Nephron (organoid): ENCODE measurements around the gene CLIP1.
"Not testable (repeated sequence)": the region's sequence is repeated elsewhere in the genome, so short reads cannot be mapped to it uniquely, and the experiment has no call there.

Experiments used
- H3K27ac Mint-ChIP-seq, 3 experiments: 2 replicates each; pipeline ENCODE4 v1.8.0; 2020; ENCODE audit warnings: mixed read lengths in 3 of 3, mild to moderate bottlenecking in 2 of 3, moderate library complexity in 1 of 3
- H3K27me3 Mint-ChIP-seq: 2 replicates; pipeline ENCODE4 v1.8.0; 2021; ENCODE audit warnings: low read depth, mild to moderate bottlenecking, moderate library complexity, mixed read lengths
- H3K36me3 Mint-ChIP-seq: 2 replicates; pipeline ENCODE4 v1.8.0; 2020; ENCODE audit warnings: low read depth, mixed read lengths
- H3K4me1 Mint-ChIP-seq: 2 replicates; pipeline ENCODE4 v1.8.0; 2020; ENCODE audit warnings: mixed read lengths
- H3K4me3 Mint-ChIP-seq, 3 experiments: 2 replicates each; pipeline ENCODE4 v1.8.0; 2020; ENCODE audit warnings: mild to moderate bottlenecking in 3 of 3, mixed read lengths in 3 of 3, moderate library complexity in 2 of 3
- H3K9me3 Mint-ChIP-seq: 2 replicates; pipeline ENCODE4 v1.8.0; 2020; ENCODE audit warnings: mixed read lengths
- TF ChIP-seq, protein P1 (sequence below), 3 experiments: fragments of 200-600 bp; sonication (generic); IDR thresholded peaks; one replicate each; pipeline ENCODE4 v1.5.0; 2021; ENCODE audit warnings: antibody characterized with exemption in 3 of 3; ENCODE audit not compliant: unreplicated experiment in 3 of 3

Gene CLIP1

DNA sequence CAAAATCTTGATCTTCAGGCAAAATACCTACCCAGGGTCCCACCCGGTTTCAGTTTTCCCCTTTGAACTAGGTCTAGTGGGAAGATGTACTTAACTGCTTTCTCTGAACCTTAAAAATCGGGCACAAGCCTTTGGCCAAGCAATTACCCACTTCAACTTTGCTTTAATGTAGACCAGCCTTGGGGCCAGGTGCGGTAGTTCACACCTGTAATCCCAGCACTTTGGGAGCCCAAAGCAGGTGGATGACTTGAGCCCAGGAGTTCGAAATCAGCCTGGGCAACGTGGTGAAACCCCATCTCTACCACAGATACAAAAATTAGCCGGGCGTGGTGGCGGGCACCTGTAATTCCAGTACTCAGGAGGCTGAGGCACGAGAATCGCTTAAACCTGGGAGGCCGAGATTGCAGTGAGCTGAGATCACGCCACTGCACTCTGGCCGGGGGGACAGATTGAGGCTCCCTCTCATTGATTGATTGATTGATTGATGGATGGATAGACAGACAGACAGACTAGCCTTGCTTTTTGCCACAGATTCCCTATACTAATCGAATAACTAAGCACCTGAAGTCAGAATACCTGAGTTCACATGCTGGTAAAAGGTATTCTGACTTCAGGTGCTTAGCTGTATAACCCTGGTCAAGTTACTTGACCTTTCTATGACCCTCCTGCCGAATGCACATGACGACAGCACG is 1.9 kb downstream of the CLIP1 start:
- Mint-ChIP-seq H3K9me3 (no peaks in the 10 kb centered on the region), H3K36me3 (peaks cover 4% of the 10 kb centered on the region), H3K4me1 (peaks cover 23% of the 10 kb centered on the region), H3K27me3 (no peaks in the 10 kb centered on the region), H3K27ac (peak overlapping the region; percentile 97 to 98 (median 97)), H3K4me3 (peak overlapping the region; percentile 90 to 97 (median 94))
- TF ChIP-seq, protein P1, sequence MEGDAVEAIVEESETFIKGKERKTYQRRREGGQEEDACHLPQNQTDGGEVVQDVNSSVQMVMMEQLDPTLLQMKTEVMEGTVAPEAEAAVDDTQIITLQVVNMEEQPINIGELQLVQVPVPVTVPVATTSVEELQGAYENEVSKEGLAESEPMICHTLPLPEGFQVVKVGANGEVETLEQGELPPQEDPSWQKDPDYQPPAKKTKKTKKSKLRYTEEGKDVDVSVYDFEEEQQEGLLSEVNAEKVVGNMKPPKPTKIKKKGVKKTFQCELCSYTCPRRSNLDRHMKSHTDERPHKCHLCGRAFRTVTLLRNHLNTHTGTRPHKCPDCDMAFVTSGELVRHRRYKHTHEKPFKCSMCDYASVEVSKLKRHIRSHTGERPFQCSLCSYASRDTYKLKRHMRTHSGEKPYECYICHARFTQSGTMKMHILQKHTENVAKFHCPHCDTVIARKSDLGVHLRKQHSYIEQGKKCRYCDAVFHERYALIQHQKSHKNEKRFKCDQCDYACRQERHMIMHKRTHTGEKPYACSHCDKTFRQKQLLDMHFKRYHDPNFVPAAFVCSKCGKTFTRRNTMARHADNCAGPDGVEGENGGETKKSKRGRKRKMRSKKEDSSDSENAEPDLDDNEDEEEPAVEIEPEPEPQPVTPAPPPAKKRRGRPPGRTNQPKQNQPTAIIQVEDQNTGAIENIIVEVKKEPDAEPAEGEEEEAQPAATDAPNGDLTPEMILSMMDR (IDR thresholded peaks at IDR 0.05; ENCODE audit: unreplicated experiment in 3 of 3), result no peak

DNA sequence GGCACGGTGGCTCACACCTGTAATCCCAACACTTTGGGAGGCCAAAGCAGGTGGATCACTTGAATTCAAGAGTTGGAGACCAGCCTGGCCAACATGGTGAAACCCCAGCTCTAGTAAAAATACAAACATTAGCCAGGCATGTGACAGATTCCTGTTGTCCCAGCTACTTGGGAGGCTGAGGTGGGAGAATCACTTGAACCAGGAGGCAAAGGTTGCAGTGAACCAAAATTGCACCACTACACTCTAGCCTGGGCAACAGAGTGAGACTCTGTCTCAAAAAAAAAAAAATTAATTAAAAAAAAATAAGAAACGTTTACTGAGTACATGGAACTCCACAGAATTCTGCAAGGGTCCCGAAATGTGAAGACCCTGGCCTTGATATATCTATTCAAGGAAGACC is 3.4 kb downstream of the CLIP1 start:
- Mint-ChIP-seq H3K4me1 (peaks cover 23% of the 10 kb centered on the region), H3K4me3 (peak overlapping the region; percentile 34 to 77 (median 52))
- H3K9me3 Mint-ChIP-seq, H3K36me3 Mint-ChIP-seq, H3K27me3 Mint-ChIP-seq, H3K27ac Mint-ChIP-seq: not testable (repeated sequence)

DNA sequence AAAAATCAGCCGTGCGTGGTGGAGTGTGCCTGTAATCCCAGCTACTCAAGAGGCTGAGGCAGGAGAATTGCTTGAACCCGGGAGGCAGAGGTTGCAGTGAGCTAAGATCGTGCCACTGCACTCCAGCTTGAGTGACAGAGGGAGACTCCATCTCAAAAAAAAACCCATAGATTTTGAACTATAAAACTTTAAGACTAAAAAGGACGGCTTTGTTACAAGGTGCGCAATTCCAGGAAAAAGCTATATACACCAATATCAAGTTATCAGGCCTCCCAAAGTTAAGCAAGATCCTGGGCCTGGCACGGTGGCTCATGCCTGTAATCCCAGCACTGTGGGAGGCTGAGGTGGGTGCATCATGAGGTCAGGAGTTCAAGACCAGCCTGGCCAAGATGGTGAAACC is 6.8 kb downstream of the CLIP1 start:
- not testable (repeated sequence) for H3K9me3 Mint-ChIP-seq, H3K36me3 Mint-ChIP-seq, H3K27me3 Mint-ChIP-seq, H3K4me3 Mint-ChIP-seq, H3K27ac Mint-ChIP-seq
- peaks cover 15% of the 10 kb centered on the region for H3K4me1 Mint-ChIP-seq

DNA sequence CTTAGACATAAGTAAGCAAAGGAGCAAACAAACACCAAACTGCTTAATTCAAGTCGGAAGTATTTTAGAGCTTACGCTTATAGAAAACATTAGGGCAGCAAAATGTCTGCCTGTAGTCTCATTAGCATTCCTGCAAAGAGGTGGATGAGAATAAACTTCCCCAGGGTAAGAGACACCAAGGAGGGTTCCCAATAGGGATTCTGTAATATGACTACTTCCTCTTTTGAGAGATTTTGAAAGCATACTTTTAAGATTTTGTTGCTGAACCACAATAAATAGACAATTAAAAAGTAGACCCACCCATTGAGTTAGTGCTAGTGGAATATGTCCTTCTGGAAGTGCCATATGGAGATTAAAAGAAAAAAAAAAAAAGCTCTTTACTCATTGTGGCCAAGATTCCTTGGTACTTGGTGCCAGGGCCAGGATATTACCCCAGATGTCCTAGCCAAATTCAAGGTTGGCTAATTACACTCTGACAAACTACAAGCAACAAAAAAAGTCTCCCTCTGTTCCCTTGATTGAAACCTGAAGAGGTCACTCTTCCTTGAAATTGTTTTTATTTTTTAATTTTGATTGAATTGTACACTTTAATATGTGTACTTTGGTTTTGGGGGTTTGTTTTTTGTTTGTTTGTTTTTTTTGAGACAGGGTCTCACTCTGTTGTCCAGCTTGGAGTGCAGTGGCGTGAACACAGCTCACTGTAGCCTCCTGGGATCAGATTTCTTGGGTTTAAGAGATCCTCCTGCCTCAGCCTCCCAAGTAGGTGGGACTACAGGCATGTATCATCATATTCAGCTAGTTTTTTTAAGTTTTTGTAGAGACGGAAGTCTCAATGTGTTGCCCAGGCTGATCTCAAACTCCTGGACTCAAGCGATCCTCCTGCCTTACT is 8.7 kb downstream of the CLIP1 start:
- H3K9me3 Mint-ChIP-seq, result no peaks in the 10 kb centered on the region
- TF ChIP-seq, protein P1 (IDR thresholded peaks at IDR 0.05; ENCODE audit: unreplicated experiment in 3 of 3), result no peak
- no peak overlapping the region for H3K4me3 Mint-ChIP-seq
- H3K4me1 Mint-ChIP-seq, result peaks cover 15% of the 10 kb centered on the region
- H3K27me3 Mint-ChIP-seq, result no peaks in the 10 kb centered on the region
- peak overlapping the region in 2 of 3 experiments; percentile 17 to 30 for H3K27ac Mint-ChIP-seq
- peaks cover 4% of the 10 kb centered on the region for H3K36me3 Mint-ChIP-seq

DNA sequence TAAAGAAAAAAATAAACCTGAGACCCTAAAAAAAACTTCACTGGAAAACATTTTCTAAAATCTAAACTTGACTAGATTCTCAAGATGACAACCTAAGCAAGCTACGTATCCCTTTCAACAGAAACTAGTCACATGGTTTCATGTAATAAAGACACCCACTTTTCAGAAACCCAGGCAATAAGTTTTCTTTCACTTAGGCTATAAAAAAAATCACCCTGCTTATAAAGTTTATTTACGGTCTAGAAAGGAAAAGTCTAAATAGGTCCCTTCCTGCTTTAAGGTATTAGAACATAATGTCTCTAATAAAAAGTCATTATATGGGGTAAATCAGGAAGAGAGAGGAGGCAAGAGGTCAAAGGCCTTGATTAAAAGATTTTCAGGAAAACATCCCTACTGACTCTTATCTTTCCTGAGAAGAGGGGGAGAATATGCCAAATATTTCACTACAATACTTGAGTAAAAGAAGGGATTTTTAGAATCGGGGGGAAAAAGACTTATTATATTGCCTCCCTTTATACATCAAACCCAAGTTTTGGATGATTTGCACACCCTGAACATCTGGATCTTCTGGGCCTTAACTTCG is 9.5 kb downstream of the CLIP1 start:
- peaks cover 13% of the 10 kb centered on the region for H3K4me1 Mint-ChIP-seq
- TF ChIP-seq, protein P1 (IDR thresholded peaks at IDR 0.05; ENCODE audit: unreplicated experiment in 3 of 3), result no peak
- H3K36me3 Mint-ChIP-seq, result peaks cover 3% of the 10 kb centered on the region
- no peaks in the 10 kb centered on the region for H3K27me3 Mint-ChIP-seq
- no peaks in the 10 kb centered on the region for H3K9me3 Mint-ChIP-seq
- H3K4me3 Mint-ChIP-seq, result no peak overlapping the region
- H3K27ac Mint-ChIP-seq, result peak overlapping the region in 2 of 3 experiments; percentile 17 to 30

DNA sequence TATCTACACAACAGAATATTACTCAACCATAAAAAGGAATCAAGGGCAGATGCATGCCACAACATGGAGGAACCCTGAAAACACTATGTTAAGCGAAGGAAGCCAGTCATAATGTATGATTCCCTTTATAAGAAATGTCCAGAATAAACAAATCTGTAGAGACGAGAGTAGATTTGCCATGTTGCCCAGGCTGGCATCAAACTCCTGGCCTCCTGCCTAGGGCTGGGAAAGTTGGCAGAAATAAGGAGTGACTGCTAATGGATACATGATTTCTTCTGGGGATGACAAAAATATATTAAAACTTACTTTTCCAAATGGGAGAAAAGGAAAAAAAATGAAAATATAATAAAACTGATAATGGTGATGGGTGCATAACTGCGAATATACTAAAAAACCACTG is 10.9 kb downstream of the CLIP1 start:
- Mint-ChIP-seq H3K4me1 (peaks cover 10% of the 10 kb centered on the region), H3K9me3 (no peaks in the 10 kb centered on the region), H3K36me3 (no peaks in the 10 kb centered on the region), H3K27ac (no peak overlapping the region), H3K4me3 (no peak overlapping the region), H3K27me3 (no peaks in the 10 kb centered on the region)
- TF ChIP-seq, protein P1 (IDR thresholded peaks at IDR 0.05; ENCODE audit: unreplicated experiment in 3 of 3), result no peak
